HepG2 (cell line): Measurements from ENCODE around the gene RBCK1. TPM values are rescaled to one million over a fixed set of nuclear protein-coding genes. Genes with fewer than 3 reads are reported as not detected.

ENCODE experiments used
- HMG20A ChIP-seq: IDR thresholded peaks from 2 replicates; pipeline ENCODE4 v1.6.1; 2016; ENCODE audit warnings: borderline replicate concordance
- HNF1B ChIP-seq: sonication (generic); formaldehyde crosslinking; IDR thresholded peaks from 2 replicates; pipeline ENCODE4 v1.5.1; 2020; ENCODE audit warnings: mild to moderate bottlenecking, moderate library complexity, missing genetic modification reagents
- HNRNPL ChIP-seq: fragments of 200-400 bp; formaldehyde crosslinking; IDR thresholded peaks from 2 replicates; pipeline ENCODE4 v1.6.1; 2017; ENCODE audit warnings: mild to moderate bottlenecking, low read depth, low read length
- KLF9 ChIP-seq: IDR thresholded peaks from 2 replicates; pipeline ENCODE4 v1.6.1; 2016; ENCODE audit warnings: low read depth
- MAX ChIP-seq: IDR thresholded peaks from 2 replicates; pipeline ENCODE4 v1.6.1; 2012; ENCODE audit warnings: inconsistent platforms
- PATZ1 ChIP-seq: sonication (generic); formaldehyde crosslinking; IDR thresholded peaks from 2 replicates; pipeline ENCODE4 v1.4.0; 2020; ENCODE audit warnings: missing genetic modification reagents
- TRIM24 ChIP-seq: sonication (generic); formaldehyde crosslinking; IDR thresholded peaks from 2 replicates; pipeline ENCODE4 v1.8.0; 2022; ENCODE audit warnings: mild to moderate bottlenecking, missing genetic modification reagents
- ZBTB40 ChIP-seq, 2 experiments: fragments of 450-650 bp in 1 of 2; sonication (generic) in 1 of 2; formaldehyde crosslinking in 1 of 2; IDR thresholded peaks; 2 replicates each; pipeline versions ENCODE4 v1.6.1 to v1.8.0; 2016 to 2022; ENCODE audit warnings: antibody characterized with exemption in 1 of 2, mild to moderate bottlenecking in 1 of 2, missing genetic modification reagents in 1 of 2
- ZIK1 ChIP-seq: sonication (generic); formaldehyde crosslinking; IDR thresholded peaks from 2 replicates; pipeline ENCODE4 v1.5.0; 2020; ENCODE audit warnings: mild to moderate bottlenecking, low read depth, missing genetic modification reagents, borderline replicate concordance
- ZMAT3 ChIP-seq: sonication (generic); formaldehyde crosslinking; conservative IDR thresholded peaks from 2 replicates; pipeline ENCODE4 v1.7.0; 2021; ENCODE audit warnings: missing genetic modification reagents
- ZMAT5 ChIP-seq: sonication (generic); formaldehyde crosslinking; IDR thresholded peaks from 2 replicates; pipeline ENCODE4 v1.5.0; 2020; ENCODE audit warnings: mild to moderate bottlenecking, low read depth, missing genetic modification reagents, borderline replicate concordance
- ZNF225 ChIP-seq: sonication (generic); formaldehyde crosslinking; IDR thresholded peaks from 2 replicates; pipeline ENCODE4 v1.4.0; 2020; ENCODE audit warnings: mild to moderate bottlenecking, missing genetic modification reagents
- ZNF446 ChIP-seq: sonication (generic); formaldehyde crosslinking; IDR thresholded peaks from 2 replicates; pipeline ENCODE4 v1.5.0; 2020; ENCODE audit warnings: mild to moderate bottlenecking, missing genetic modification reagents
- ZNF768 ChIP-seq: sonication (generic); formaldehyde crosslinking; IDR thresholded peaks from 2 replicates; pipeline ENCODE4 v1.4.0; 2020; ENCODE audit warnings: missing genetic modification reagents
- polyA plus RNA-seq, 8 experiments: library from polyadenylated mRNA; depleted of rRNA in 3 of 8; stranded (reverse) in 7 of 8; unstranded in 1 of 8; fragments of >200 nt; fragmentation: Illumina TruSeq in 4 of 8; extraction: Trizol in 4 of 8; gene quantifications; 2 replicates each; pipeline versions ENCODE4 v1.2.1 to v1.2.3, GENCODE V29; 2011 to 2016; ENCODE audit warnings: low read depth in 4 of 8, missing spikeins in 1 of 8, mixed read lengths in 1 of 8; ENCODE audit not compliant: insufficient read depth in 1 of 8
- total RNA-seq, 5 experiments: library from RNA; depleted of rRNA; stranded (reverse); fragments of >200 nt; fragmentation: Illumina TruSeq; extraction: Trizol; gene quantifications; 2 replicates each; pipeline ENCODE4 v1.2.3, GENCODE V29; 2016; ENCODE audit warnings: low read depth in 1 of 5

Gene RBCK1
- total and polyA plus RNA-seq, 2 of the 13 experiments (the other 11 are each of a cell fraction or from before 2014, with no cell fraction given): 149 to 215 TPM

- TF ChIP-seq ZBTB40 (IDR thresholded peaks at IDR 0.05) (no peak), ZBTB40 (CRISPR knock-in tag; IDR thresholded peaks at IDR 0.05) (peak; percentile 89), ZMAT3 (peak; percentile 65; the same call in 1 of the 2 replicates), TRIM24 (no peak), PATZ1 (CRISPR knock-in tag) (peak; percentile 95), HNRNPL (peak; percentile 80), HNF1B (CRISPR knock-in tag) (peak; percentile 53), MAX (peak; percentile 59), ZNF446 (CRISPR knock-in tag) (no peak; the same call in 1 of the 2 replicates), ZMAT5 (no peak), KLF9 (no peak; the same call in 1 of the 2 replicates), ZNF225 (CRISPR knock-in tag) (peak; percentile 88), ZIK1 (CRISPR knock-in tag) (peak; percentile 97), ZNF768 (CRISPR knock-in tag) (peak; percentile 82; the same call in 1 of the 2 replicates), HMG20A (CRISPR knock-in tag) (no peak; the same call in 1 of the 2 replicates)
These were observed at the start of gene RBCK1 (continued) for GRCh38 chr20:407953-408842.
